Left ventricle myocardium inferior (tissue), 1 donor: ENCODE data around the gene MGMT. TPM values are rescaled to one million over a fixed set of nuclear protein-coding genes. Genes with fewer than 3 reads are reported as not detected.

Experiments
- DNase-seq: peaks from one replicate; pipeline ENCODE4 v3.0.0-alpha.2; 2020
- H3K27ac ChIP-seq: fragments of 200-600 bp; replicated peaks from 2 replicates; pipeline ENCODE4 v1.8.0; 2021
- H3K27me3 ChIP-seq: fragments of 200-600 bp; 2 replicates; pipeline ENCODE4 v1.8.0; 2021; ENCODE audit warnings: low read depth
- H3K36me3 ChIP-seq: fragments of 200-600 bp; 2 replicates; pipeline ENCODE4 v1.8.0; 2021
- H3K4me1 ChIP-seq: fragments of 200-600 bp; 2 replicates; pipeline ENCODE4 v1.8.0; 2021
- H3K4me3 ChIP-seq: fragments of 200-600 bp; 2 replicates; pipeline ENCODE4 v1.8.0; 2021; ENCODE audit warnings: mild to moderate bottlenecking, moderate library complexity
- H3K9me3 ChIP-seq: fragments of 200-600 bp; replicated peaks from 2 replicates; pipeline ENCODE4 v1.8.0; 2021
- CTCF ChIP-seq: fragments of 200-600 bp; IDR thresholded peaks from 2 replicates; pipeline ENCODE4 v1.8.0; 2021; ENCODE audit warnings: antibody characterized with exemption, mild to moderate bottlenecking, borderline replicate concordance
- intact Hi-C: fragments of 100-400 bp; cut with micrococcal nuclease; formaldehyde crosslinking; loops from one replicate; pipeline ENCODE4 v1.11.0; 2022
- total RNA-seq: library from RNA; stranded (reverse); fragmentation: NEBNext Ultra II Directional; extraction: Animal tissue kit (Norgen Biotek cat#: 25700); gene quantifications from one replicate; pipeline ENCODE4 v1.2.1, GENCODE V29; 2021
- donor health status: DM: no; HTN: yes; CAD: no; lungs with severe emphysema.

The MGMT gene
- total RNA-seq, 1 donor from 2014 or later = 15.4 TPM

- intact Hi-C loops = no loop called here
- no peak overlapping the region for H3K4me3 ChIP-seq
- peaks cover 19% of the 10 kb centered on the region for H3K36me3 ChIP-seq
- peaks cover 18% of the 10 kb centered on the region for H3K9me3 ChIP-seq
- TF ChIP-seq CTCF = no peak
- H3K4me1 ChIP-seq = no peaks in the 10 kb centered on the region
- no peak overlapping the region for H3K27ac ChIP-seq
- no peak for DNase-seq
- no peaks in the 10 kb centered on the region for H3K27me3 ChIP-seq
Observed at GRCh38 chr10:129581827-129582411, 114.9 kb downstream of the MGMT start.

GRCh38 chr10:129583831-129584230 is 116.8 kb downstream of the MGMT start:
- no peaks in the 10 kb centered on the region for H3K4me1 ChIP-seq
- H3K4me3 ChIP-seq = no peak overlapping the region
- H3K27ac ChIP-seq = no peak overlapping the region
- H3K9me3 ChIP-seq = peaks cover 33% of the 10 kb centered on the region
- H3K36me3 ChIP-seq = peaks cover 31% of the 10 kb centered on the region
- H3K27me3 ChIP-seq = no peaks in the 10 kb centered on the region
- DNase-seq = no peak
- intact Hi-C loops = no loop called here
- no peak for TF ChIP-seq CTCF

- Histone ChIP-seq H3K9me3 (peaks cover 33% of the 10 kb centered on the region), H3K27ac (no peak overlapping the region), H3K4me3 (no peak overlapping the region), H3K36me3 (peaks cover 31% of the 10 kb centered on the region), H3K4me1 (no peaks in the 10 kb centered on the region), H3K27me3 (no peaks in the 10 kb centered on the region)
- intact Hi-C loops = no loop called here
- TF ChIP-seq CTCF = no peak
- no peak for DNase-seq
Observed at GRCh38 chr10:129586898-129587443, 119.9 kb downstream of the MGMT start.

- DNase-seq = no peak
- Histone ChIP-seq H3K27ac (no peak overlapping the region), H3K27me3 (no peaks in the 10 kb centered on the region), H3K36me3 (peaks cover 32% of the 10 kb centered on the region), H3K4me3 (no peak overlapping the region), H3K9me3 (peaks cover 33% of the 10 kb centered on the region), H3K4me1 (no peaks in the 10 kb centered on the region)
- TF ChIP-seq CTCF = no peak
- intact Hi-C loops = no loop called here
Observed at GRCh38 chr10:129589546-129589945, 122.5 kb downstream of the MGMT start.

GRCh38 chr10:129593953-129594352 is 126.9 kb downstream of the MGMT start:
- Histone ChIP-seq H3K27ac (no peak overlapping the region), H3K36me3 (peaks cover 6% of the 10 kb centered on the region), H3K4me3 (no peak overlapping the region), H3K9me3 (no peaks in the 10 kb centered on the region), H3K4me1 (no peaks in the 10 kb centered on the region), H3K27me3 (no peaks in the 10 kb centered on the region)
- DNase-seq = no peak
- intact Hi-C loops = no loop called here
- TF ChIP-seq CTCF = no peak
